Left lobe of liver (tissue), 2 donors: ENCODE results near the gene IFNLR1. TPM values are rescaled to one million over a fixed set of nuclear protein-coding genes. Genes with fewer than 3 reads are reported as not detected.

Experiments used
- ATAC-seq: fragments of 200-7000 bp; cut with Tn5 transposase; one replicate; pipeline ENCODE4 v1.9.1; 2020; ENCODE audit warnings: mild to moderate bottlenecking, moderate library complexity
- DNase-seq: peaks from one replicate; pipeline ENCODE4 v3.0.0-alpha.2; 2020; ENCODE audit warnings: low spot score
- total RNA-seq: library from RNA; stranded (reverse); gene quantifications from one replicate; pipeline ENCODE4 v1.2.1, GENCODE V29; 2021
- donor health status: DM: no; HTN: no; CAD: no; lungs with moderate emphysema.
- donor health status: DM: no; HTN: yes; CAD: no.

The IFNLR1 gene
- total RNA-seq, 1 donor from 2014 or later = 4.5 TPM

- DNase-seq (no peak), ATAC-seq (no peak)
These were observed 60.4 kb downstream of the IFNLR1 start for GRCh38 chr1:24126672-24127023.

GRCh38 chr1:24126018-24126671, 60.9 kb downstream of the IFNLR1 start:
- peak; percentile 91 for ATAC-seq
- peak; percentile 87 for DNase-seq

- ATAC-seq (no peak), DNase-seq (no peak)
These were observed 61.6 kb downstream of the IFNLR1 start for GRCh38 chr1:24125456-24125855.

DNA sequence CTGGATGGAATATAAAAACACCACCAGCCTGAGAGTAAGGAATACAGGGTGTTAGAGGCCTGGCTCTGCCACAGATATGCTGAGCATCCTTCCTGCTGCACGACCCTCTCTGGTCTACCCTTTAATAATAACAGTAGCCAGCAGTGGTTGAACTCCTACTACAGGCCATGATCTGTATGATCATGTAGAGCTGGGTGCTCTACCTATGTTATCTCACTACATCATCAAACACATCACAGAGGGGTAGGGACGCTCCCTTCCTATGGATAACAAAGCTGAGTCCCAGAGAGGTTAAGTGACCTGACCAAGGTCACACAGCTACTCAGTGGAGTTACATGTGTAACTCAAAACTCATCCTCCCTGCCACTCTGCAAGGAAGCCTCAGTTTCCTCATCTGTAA, 62.1 kb downstream of the IFNLR1 start:
- no peak for DNase-seq
- ATAC-seq = no peak

DNA sequence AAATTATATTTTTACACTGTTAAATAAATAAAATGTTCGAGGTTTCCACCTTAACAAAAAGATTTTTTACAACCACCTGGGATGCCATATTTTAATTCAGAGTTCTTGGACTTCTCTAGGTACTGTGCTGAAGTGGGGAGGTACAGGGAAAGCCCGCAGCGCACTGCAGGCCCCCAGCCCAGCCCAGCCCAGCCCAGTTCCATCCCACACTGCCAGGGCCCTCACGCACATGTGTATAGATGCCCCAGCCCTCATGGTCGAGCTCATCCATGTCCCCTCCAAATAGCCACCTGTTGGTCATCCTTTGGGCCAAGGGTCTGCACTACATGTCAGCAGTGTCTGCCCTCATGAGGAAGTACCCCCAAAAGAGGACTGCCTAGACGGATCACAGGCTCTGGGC, 63.5 kb downstream of the IFNLR1 start:
- ATAC-seq = no peak
- DNase-seq = no peak

DNA sequence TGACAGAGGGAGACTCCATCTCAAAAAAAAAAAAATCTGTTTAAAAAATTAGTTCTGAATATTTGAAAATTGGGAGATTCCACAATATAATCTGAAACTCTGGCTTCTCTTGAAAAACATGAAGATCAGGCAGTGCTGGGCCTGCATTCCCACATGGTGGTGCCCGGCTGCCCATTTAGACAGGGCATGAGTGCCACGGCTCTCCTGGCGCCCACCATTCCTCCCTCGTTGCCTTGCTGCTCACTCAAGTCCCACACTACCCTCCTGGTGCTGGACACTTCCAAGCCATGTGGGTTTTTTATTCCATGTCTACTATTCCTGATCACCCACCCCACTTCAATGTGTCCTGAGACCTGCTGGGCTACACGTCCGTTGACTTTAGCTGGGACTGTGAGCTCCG, 64.3 kb downstream of the IFNLR1 start:
- no peak for ATAC-seq
- no peak for DNase-seq

DNA sequence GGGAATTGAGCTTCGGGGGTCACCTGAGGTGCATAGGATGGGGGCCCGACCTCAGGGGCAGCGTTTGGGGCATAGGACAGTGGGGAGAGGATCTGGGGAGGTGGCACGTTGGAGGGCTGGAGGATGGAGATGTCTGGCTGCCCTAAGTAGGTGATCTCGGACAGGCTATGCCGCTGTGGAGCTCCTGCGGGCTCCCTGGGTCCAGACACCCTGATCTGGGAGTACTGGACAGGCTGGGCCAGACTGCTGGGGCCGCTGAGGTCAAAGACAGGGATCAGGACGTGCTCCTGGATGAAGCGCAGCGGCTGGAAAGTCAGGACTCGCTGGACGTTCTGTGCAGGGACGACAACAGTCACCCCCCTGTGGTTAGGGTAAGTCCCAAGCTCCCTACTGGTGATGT, 65.7 kb downstream of the IFNLR1 start:
- ATAC-seq (no peak), DNase-seq (no peak)

- no peak for ATAC-seq
These were observed 66.1 kb downstream of the IFNLR1 start for GRCh38 chr1:24120965-24121364.

DNA sequence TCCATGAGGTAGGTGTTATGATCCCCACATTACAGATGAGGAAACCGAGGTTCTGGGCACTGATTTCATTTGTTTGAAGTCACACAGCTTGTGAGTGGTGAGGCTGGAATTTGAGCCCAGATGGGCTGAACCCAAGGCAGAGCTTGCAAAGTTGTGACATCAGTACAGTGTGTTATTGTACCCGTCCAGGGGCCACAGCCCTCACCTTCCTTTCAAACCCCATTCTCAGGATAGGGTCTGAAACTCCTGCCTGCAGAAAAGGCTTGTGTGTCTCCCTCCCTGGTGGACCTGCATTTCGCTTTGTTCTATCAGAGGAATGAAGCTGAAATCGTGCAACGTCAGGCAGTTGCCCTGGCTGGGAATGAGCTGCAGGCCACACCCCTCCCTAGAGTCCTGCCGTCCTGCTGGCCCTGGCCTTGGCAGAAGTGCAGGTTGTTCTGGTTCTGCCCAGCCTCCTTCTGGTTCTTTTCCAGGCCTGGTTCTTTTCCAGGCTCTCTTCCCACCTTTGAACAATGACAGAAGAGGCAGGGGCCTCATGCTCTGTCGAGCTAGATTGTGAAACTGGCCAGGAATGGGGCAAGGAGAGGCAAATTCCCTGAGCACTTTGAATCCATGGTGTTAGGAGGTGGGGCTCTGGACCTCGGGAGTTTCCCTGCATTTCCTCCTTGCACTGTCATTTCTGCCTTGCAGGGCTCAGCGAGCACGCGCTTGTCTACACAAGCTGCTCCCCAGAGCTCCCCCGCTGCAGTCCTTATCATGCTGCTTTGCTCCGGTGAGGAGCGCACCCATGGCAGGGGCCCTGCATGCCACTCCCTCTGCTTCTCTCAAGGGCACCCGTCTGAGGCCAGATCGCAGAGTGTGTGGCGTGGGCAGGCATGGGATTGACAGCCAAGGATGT, 67.0 kb downstream of the IFNLR1 start:
- peak; percentile 90 for ATAC-seq
- peak; percentile 78 for DNase-seq

More at GRCh38 chr1:24120965-24121364, 66.1 kb downstream of the IFNLR1 start:
- no peak for DNase-seq

GRCh38 chr1:24119489-24119858, 67.6 kb downstream of the IFNLR1 start:
- no peak for ATAC-seq
- no peak for DNase-seq

GRCh38 chr1:24118410-24119242, 68.5 kb downstream of the IFNLR1 start:
- ATAC-seq (no peak), DNase-seq (no peak)

DNA sequence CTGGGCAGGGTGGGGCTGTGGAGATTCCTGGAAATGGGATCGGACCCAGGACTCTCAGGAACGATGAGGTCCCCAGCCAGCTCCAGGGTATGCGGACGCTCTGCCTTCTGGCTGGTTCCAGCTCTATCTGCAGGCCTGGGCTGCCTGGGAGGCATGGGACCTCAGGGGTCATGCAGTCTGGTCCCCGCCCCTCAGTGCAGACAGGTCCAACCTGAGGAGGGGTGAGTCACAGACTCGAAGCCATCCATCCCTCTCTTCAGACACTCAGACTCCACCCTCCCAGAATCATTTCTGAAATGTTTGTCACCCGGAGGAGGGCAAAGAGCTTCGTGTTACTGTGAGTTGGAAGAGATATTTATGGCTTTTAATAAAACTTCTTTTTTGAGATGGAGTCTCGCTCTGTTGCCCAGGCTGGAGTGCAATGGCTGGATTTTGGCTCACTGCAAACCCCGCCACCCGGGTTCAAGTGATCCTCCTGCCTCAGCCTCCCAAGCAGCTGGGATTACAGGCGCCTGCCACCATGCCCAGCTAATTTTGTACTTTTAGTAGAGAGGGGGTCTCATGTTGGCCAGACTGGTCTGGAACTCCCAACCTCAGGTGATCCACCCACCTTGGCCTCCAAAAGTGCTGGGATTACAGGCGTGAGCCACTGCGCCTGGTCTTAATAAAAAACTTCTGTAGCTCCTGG, 69.2 kb downstream of the IFNLR1 start:
- ATAC-seq = no peak
- no peak for DNase-seq

- ATAC-seq (no peak), DNase-seq (no peak)
These were observed 70.0 kb downstream of the IFNLR1 start for GRCh38 chr1:24117132-24117531.

GRCh38 chr1:24114753-24115152, 72.3 kb downstream of the IFNLR1 start:
- ATAC-seq = no peak
- DNase-seq = no peak

DNA sequence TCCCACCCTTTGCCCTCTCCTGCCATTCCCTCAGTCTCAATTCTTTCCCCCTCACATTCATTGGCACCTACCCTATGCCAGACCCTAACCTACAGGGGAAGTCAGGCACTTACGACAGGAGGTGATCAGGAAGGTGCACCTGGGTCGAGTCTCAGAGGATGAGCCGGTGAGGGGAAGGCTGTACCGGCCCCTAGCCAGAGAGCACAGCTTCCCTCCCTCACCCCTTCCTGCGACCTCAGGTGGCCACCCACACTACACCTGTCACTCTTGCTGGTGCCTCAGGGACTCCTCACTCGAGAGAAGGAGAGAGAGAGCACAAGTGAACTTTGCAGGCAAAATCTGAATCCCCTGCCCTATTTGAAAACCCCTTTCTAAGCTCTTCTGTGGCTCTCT, 73.5 kb downstream of the IFNLR1 start:
- no peak for ATAC-seq
- DNase-seq = no peak

GRCh38 chr1:24111996-24112779, 74.9 kb downstream of the IFNLR1 start, which contains the start of gene MYOM3:
Gene MYOM3 (minus strand): TSS chr1:24112135. CDS start chr1:24108636, 3,499 bp downstream.
- ATAC-seq (peak; percentile 91), DNase-seq (no peak)

DNA sequence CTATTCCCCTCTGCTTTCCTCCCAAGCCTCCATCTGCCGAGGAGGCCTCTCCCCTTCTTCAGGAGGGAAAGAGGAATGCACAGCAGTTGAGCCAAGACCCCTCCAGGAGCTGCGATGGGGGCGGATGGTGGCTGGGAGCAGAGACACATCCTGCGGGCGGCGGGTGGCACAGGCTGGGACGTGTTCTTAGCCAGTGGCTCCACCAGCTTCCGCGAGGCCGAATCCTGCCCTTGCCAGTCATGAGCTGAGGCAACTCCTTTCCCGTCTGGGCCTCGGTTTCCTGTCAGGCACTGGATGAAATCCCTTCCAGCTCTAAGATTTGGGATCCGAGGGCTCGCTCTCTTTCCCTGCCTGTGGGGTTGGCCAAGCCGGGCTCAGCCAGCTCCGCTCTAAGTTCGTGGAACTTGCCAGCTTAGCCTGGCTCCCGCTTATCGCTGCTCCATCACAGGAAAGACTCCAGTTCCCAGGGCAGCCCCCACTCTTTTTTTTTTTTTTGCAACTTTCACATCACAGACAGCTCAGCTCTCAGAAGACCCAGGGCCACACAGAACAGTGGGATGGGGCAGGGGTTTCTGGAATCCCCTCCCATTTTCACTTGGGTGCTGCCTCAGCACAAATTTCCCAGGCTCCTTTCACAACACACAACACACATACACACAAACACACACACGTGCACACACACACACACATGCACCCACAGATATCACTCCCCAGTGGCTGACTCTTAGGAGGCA, 75.7 kb downstream of the IFNLR1 start:
- DNase-seq = no peak

GRCh38 chr1:24110642-24111261, 76.3 kb downstream of the IFNLR1 start:
- DNase-seq = no peak
- ATAC-seq = no peak

More for the DNA sequence above, 75.7 kb downstream of the IFNLR1 start:
- ATAC-seq = no peak
